EL (cell line): ENCODE data around the gene CFAP141.
"Not testable (repeated sequence)": the region's sequence is repeated elsewhere in the genome, so short reads cannot be mapped to it uniquely, and the experiment has no call there.

ENCODE experiments used
- DNase-seq: peaks from one replicate; pipeline ENCODE4 v3.0.0-alpha.2; 2016

Gene CFAP141

DNA sequence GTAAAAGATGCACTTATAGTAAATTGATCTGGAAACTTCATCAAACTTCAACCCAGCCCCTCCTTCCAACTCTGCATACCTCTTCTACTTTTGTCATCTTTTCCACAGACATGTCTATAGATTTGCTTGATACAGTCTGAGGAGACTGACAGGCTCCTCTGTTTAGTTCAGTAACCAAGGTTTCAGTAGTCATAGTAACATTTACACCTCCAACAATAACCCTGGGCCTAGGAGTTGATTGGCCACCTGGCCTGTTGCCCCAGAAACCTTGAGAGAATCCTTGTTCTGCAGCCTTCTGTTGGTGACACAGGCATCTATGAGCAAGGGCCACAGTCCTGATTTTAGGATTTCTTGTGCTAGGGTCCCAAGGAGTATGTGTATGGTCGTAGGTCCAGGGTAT is at the start of gene CFAP141:
TSS of gene CFAP141 (minus strand) at position 138 of the 400 bp plus-strand sequence. CDS start at position 112, 26 bp downstream.
- DNase-seq = no peak

DNA sequence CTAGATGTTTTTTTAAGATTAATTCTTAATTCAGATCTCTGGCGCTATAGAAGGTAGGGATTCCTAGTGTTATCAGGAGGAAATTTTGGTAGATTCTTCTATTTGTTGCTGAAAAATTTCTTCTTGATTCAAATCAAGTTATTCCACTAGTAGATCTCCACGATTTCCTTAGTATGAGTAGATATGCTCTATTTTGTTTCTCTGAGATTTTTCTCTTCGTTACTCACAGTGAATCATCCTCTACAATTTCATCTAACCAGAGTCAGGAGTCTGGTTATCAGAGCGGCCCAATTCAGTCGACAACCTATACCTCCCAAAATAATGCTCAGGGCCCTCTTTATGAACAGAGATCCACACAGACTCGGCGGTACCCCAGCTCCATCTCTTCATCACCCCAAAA is 47.5 kb upstream of the CFAP141 start:
- DNase-seq = no peak

- no peak for DNase-seq
These were observed 35.7 kb upstream of the CFAP141 start for GRCh38 chr1:154241703-154242351.

GRCh38 chr1:154240294-154240833 is 34.2 kb upstream of the CFAP141 start:
- no peak for DNase-seq

- DNase-seq = no peak
These were observed 33.4 kb upstream of the CFAP141 start for GRCh38 chr1:154239491-154239890.

DNA sequence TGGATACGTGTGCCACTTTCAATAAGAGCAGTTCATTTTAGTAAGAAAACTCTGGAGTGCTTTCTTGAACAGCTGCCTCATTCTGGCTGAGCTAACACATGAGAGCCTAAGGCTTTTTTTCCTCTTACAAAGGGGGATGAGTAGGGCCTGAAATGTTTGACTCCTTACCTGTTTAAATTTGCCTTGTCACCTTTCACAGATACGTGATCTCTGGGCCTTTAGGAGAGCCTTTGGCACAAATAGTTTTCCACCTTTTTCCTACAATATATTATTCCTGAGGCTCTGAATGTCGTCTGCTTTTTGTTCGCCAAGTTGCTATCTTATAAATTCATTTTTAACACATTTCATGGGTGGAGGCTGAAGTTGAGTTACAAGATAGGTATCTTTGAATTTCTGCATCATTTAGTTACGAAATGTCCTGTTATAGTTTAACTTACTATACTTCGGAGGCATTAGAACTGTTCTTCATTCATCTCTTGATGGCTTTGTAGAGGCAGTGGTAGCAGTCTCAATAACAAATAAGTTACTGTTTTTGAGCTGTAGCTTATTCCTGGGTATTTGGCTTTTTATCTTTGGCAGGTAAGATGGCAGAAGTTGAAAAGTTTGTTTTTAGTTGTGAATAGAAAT is 31.9 kb upstream of the CFAP141 start:
- DNase-seq = no peak

DNA sequence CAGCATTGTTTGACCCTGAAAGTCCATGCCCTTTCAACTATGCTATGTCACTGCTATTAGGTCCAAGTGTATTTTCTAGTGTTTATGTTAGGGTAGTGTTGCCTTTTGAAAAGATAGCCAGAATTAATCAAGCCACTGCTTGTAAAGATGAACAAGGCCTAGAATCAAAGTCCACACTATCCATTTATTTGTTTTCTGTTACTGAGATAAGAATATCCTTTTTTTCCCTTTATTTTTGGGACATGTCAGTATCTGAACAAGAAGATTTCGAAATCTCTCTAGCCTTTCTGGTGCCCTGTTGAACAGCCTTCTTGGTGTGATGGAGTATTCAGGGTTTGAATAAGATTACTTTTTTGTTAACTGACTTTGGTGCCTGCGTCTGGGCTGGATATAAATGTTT is 31.3 kb upstream of the CFAP141 start:
- DNase-seq = no peak

DNA sequence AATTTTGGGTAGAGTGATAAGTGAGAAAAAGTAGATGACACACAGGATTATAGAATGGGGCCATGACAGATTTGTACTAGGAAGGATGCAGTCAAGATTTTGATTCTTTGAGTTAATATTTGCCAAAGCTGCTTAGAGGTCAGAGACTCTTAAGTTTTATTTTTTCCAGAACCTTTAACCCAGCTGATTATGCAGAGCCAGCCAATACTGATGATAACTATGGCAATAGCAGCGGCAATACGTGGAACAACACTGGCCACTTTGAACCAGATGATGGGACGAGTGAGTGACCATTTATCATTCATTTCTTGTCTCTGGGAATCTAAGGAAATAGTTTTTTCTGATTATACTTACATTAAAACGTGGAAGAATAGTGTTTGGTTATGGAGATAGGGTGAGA is 30.7 kb upstream of the CFAP141 start:
- DNase-seq = no peak

DNA sequence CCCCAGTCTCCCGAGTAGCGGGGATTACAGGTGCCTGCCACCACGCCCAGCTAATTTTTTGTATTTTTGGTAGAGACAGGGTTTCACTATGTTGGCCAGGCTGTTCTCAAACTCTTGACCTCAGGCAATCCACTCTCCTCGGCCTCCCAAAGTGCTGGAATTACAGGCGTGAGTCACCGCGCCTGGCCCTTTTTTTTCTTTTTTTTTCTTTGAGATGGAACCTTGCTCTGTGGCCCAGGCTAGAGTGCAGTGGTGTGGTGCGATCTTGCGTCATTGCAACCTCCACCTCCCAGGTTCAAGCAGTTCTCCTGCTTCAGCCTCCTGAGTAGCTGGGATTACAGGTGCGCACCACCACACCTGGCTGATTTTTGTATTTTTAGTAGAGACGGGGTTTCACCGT is 27.0 kb upstream of the CFAP141 start:
- DNase-seq = peak; percentile 31

DNA sequence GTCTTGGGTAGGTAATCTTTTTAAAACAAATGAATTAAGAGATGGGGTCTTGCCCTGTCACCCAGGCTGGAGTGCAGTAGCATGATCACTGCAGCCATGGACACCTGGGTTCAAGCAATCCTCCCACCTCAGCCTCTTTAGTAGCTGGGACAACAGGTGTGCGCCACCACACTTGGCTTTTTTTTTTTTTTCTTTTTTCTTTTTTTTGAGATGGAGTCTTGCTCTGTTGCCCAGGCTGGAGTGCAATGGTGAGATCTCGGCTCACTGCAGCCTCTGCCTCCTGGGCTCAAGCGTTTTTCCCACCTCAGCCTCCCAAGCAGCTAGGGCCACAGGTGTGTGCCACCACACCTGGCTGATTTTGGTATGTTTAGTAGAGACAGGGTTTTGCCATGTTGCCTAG is 25.0 kb upstream of the CFAP141 start:
- DNase-seq = not testable (repeated sequence)

GRCh38 chr1:154225370-154225769 is 19.2 kb upstream of the CFAP141 start:
- DNase-seq = no peak

DNA sequence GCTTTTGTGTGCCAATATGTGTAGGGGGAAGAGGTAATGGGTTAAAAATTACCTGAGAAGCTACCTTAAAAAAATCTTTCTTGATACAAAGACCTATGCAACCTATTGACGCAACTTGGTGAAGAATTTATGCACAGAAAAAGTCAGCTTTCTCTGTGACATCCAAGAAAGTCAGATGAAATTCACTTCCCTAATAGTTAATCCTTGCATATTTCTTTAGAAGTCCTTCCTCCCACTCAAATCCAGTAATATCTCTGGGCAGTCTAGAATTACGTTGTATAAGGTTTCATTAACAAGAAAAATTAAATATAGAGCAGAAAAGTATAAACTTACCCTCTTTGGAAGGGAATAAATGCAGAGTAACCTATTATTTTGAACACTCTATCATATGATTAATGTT is 17.5 kb upstream of the CFAP141 start:
- DNase-seq = no peak

DNA sequence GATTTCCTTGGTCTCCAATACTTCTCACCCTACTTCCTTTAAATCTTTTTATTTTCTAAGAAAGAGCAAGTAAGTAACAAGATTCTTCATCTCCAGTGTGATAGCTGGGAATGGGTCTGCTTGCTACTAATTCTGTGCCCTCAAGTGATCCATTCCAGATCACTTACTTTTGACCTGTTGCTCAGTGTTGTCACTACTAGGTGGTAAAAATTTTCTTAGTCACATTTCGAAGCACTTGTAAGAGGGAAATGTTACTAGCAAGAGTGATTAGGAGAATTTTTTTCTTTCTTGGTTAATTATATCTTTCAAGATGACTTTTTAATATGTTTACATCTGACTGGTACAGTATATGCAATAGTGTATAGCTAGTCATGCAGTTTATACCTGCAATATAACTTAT is 16.8 kb upstream of the CFAP141 start:
- DNase-seq = no peak

- peak; percentile 13 for DNase-seq
These were observed 16.4 kb upstream of the CFAP141 start for GRCh38 chr1:154222518-154222917.

GRCh38 chr1:154221278-154222001 is 15.3 kb upstream of the CFAP141 start:
- peak; percentile 59 for DNase-seq

DNA sequence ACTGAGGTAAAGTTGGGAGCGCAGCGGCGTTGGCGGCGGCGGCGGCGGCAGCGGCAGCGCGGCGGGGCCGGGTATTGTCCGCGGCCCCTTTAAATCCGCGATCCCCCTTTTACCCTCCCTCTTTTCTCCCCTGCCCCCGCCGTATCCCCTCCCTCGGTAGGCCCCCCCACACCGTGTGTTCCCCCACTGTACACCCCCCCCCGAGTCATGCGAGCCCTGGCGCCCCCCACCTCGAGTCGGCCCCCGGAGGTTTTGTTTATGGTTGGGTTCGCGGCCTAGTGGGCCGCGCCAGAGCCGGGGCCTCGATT is 14.8 kb upstream of the CFAP141 start:
- DNase-seq = no peak

DNA sequence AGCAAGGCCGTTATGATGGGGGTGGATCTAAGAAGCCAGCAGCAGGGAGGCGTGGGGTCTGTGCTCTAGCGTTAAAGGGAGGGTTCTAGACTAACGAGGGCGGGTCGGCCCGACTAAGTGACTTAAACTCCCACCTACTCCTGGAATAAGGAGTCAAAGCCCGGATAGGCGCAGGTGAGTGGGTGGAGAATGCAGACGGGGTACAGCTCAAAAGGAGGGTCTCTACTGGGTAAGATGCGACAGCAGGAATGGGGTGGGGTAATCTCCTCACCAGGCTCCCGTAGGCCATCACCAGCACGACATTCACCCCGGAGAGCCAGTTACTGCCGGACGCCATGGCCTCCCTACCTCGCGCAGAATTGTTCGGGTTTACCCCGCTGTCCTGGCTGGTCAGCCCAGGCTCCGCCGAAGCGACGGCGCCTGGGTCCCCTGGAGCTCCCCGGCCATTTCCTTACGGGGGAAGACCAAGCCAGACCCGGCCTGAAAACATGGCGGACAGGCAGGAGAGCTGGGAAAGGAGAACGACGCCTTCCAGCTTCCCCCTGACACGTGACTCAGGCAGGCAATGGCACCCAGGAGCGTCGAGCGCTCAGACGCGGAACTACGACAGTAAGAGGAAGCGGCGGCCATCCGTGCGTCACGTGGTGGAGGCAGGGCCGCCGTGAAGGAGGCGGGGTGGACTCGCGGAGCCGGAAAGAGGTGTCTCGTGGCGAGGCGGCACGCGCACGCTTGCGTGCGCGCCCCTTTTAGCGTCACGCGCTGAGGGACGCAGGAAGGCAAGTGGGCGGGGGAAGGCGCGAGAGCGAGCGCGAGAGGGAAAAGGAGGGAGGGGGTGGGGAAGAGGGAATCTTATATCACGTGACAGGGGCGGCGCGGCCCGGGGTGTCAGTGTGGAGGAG is 14.2 kb upstream of the CFAP141 start, which contains the start of gene UBAP2L:
TSS of gene UBAP2L (plus strand) at position 885 of the 899 bp plus-strand sequence. CDS start 4,169 bp downstream, outside the sequence.
- peak; percentile 99 for DNase-seq

DNA sequence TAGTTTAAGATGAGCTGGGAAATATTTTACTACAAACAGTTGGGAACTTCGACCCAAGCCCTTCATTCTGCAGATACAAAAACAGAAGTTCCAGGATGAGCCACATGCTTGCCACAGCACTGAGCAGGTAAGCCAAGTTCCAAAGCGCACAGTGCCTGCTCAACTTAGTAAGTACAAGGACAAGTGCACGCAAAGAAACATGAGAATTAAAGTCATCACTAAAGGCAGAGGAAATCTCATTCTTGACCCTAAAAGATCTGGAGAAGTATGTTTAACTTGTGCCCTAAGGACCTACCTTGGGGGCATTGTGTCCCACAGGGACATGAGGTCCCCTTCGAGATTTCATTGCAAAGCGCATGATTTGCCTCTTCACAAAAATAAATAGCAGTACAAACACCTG is 13.4 kb upstream of the CFAP141 start:
- no peak for DNase-seq

DNA sequence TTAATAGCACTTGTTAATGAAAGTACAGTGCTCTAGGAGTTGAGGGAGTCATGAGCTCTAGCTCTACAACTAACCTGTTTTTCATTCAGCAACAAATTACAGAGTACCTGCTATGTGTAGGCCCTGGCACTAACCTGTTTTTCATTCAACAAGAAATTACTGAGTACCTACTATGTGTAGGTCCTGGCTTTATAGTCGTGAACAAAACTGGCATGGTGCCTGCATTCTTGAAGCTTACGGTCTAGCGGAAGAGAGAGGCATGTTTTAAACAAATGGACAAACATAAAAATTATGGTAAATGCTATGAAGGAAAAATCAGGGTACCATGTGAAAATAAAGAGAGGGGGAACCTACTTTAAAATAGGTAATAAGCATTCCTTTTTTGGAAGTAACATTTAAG is 12.4 kb upstream of the CFAP141 start:
- DNase-seq = no peak

DNA sequence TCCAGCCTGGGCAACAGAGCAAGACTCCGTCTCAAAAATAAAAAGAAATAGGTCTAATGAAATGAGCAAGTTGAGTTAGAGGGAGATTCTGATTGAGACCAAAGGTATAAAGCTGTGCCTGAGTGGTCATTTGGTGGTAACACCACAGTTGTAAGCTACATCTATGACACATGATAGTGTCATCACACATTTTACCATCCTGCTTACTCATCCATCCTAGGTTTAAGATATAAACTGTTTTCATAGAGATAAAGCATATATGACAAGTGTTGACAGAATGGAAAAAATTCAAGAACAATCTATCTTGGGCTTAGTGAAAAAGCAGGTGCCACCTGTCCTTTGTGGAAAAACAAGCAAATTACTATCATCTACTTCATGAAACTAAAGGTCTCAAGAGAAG is 7.1 kb upstream of the CFAP141 start:
- DNase-seq = peak; percentile 71

DNA sequence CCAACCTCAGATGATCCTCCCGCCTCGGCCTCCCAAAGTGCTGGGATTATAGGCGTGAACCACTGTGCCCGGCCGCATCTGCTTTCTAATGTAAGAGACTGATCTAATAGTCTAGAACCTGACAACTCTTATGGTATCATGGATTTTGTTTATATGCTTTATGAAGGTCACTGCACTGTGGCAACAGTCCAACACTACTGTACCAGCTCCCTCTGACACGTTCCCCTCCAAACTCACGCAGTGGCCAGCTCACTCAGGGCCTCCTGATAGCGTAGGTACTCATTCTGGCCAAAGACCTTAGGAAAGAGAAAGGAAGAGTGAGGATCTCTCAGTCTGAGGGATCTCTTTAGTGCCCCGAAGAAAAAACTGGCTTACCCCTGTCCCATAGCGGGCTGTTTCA is 6.0 kb upstream of the CFAP141 start:
- DNase-seq = no peak

DNA sequence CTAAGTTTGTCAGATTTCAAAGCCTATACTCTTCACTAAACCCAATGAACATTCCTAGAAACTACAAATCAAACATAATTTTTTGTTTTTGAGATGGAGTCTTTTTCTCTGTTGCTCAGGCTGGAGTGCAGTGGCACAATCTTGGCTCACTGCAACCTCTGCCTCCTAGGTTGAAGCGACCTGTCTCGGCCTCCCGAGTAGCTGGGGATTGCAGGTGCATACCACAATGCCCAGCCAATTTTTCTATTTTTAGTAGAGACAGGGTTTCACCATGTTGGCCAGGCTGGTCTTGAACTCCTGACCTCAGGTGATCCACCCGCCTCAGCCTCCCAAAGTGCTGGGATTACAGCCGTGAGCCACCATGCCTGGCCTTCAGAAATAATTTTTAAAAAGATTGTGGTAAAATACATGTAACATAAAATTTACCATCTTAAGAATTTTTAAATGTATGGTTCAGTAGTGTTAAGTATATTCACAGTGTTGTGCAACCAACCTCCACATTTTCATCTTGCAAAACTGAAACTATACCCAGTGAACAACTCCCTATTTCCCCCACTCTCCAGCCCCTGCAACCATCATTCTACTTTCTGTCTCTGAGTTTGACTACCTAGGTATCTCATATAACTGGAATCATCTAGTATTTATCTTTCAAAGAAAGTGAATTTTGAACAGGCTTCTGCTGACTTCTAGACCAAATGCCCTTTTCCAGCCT is 2.7 kb upstream of the CFAP141 start:
- DNase-seq = no peak
